Nephron progenitor cell (in vitro differentiated cells): ENCODE results near the gene SPDYE4.
A peak's percentile ranks its signal among the peaks of the same experiment; 100 is the strongest.

Experiments
- DNase-seq: peaks from one replicate; pipeline ENCODE4 v3.0.0; 2021
- H3K27ac Mint-ChIP-seq: 2 replicates; pipeline ENCODE4 v1.8.0; 2021; ENCODE audit warnings: mild to moderate bottlenecking, moderate library complexity, mixed read lengths
- H3K27me3 Mint-ChIP-seq: 2 replicates; pipeline ENCODE4 v1.8.0; 2021; ENCODE audit warnings: mild to moderate bottlenecking, low read depth, mixed read lengths; ENCODE audit not compliant: poor library complexity
- H3K36me3 Mint-ChIP-seq: 2 replicates; pipeline ENCODE4 v1.8.0; 2021; ENCODE audit warnings: low read depth, mixed read lengths
- H3K4me1 Mint-ChIP-seq: 2 replicates; pipeline ENCODE4 v1.8.0; 2021; ENCODE audit warnings: mixed read lengths
- H3K4me3 Mint-ChIP-seq: 2 replicates; pipeline ENCODE4 v1.8.0; 2021; ENCODE audit warnings: mild to moderate bottlenecking, moderate library complexity, mixed read lengths
- H3K9me3 Mint-ChIP-seq: 2 replicates; pipeline ENCODE4 v1.8.0; 2021; ENCODE audit warnings: mild to moderate bottlenecking, moderate library complexity, mixed read lengths
- TF ChIP-seq, protein P1 (sequence below): fragments of 200-600 bp; sonication (generic); IDR thresholded peaks from 2 replicates; pipeline ENCODE4 v1.5.0; 2021; ENCODE audit warnings: antibody characterized with exemption

Gene SPDYE4

DNA sequence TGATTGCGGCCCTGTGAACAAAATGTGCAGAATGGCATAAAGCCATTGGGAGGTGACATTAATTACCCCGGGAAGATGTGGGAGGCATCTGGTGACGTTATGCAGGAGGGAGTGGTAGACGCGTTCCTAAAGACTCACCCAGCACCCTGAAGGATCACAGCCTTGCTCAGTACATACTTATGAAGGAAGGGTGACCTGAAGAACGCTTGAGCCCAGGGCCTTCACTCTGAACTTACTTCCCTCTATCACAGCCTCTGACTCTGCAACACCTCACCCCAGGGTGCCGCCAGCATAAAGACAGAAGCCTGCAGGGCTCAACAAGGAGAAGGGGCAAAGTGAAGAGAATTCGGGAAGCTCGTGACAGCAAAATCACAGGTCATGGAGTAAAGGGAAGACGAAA is 31.4 kb upstream of the SPDYE4 start:
- no peak for DNase-seq
- H3K27ac Mint-ChIP-seq, result peak overlapping the region; percentile 15

DNA sequence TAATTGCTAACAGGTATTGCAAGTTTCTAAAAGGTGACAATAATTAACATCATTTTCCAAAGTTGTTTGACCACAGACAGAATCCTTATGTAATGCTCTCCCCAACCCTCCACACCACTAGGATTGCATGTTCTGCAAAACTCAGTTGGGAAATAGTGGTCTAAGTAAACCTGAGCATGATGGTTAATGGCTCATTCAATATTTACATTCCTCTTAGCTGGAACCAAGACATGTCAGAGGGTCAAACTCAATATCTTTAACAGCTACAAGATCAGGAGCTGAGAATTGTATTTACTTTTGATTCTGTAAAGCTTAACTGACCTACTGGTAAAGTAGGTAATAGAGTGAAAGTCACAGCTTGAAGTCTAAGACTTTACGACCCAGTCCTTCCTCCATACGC is 30.7 kb upstream of the SPDYE4 start:
- H3K4me3 Mint-ChIP-seq, result no peak overlapping the region
- H3K9me3 Mint-ChIP-seq, result peaks cover 30% of the 10 kb centered on the region
- no peaks in the 10 kb centered on the region for H3K36me3 Mint-ChIP-seq
- TF ChIP-seq, protein P1, sequence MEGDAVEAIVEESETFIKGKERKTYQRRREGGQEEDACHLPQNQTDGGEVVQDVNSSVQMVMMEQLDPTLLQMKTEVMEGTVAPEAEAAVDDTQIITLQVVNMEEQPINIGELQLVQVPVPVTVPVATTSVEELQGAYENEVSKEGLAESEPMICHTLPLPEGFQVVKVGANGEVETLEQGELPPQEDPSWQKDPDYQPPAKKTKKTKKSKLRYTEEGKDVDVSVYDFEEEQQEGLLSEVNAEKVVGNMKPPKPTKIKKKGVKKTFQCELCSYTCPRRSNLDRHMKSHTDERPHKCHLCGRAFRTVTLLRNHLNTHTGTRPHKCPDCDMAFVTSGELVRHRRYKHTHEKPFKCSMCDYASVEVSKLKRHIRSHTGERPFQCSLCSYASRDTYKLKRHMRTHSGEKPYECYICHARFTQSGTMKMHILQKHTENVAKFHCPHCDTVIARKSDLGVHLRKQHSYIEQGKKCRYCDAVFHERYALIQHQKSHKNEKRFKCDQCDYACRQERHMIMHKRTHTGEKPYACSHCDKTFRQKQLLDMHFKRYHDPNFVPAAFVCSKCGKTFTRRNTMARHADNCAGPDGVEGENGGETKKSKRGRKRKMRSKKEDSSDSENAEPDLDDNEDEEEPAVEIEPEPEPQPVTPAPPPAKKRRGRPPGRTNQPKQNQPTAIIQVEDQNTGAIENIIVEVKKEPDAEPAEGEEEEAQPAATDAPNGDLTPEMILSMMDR, result no peak
- H3K27ac Mint-ChIP-seq, result no peak overlapping the region
- DNase-seq, result no peak
- H3K4me1 Mint-ChIP-seq, result peaks cover 10% of the 10 kb centered on the region
- H3K27me3 Mint-ChIP-seq, result peaks cover 7% of the 10 kb centered on the region

More for the DNA sequence above, 31.4 kb upstream of the SPDYE4 start:
- Mint-ChIP-seq H3K9me3 (peaks cover 30% of the 10 kb centered on the region), H3K4me1 (peaks cover 10% of the 10 kb centered on the region), H3K4me3 (no peak overlapping the region), H3K36me3 (no peaks in the 10 kb centered on the region), H3K27me3 (peaks cover 7% of the 10 kb centered on the region)
- TF ChIP-seq, protein P1, result no peak

DNA sequence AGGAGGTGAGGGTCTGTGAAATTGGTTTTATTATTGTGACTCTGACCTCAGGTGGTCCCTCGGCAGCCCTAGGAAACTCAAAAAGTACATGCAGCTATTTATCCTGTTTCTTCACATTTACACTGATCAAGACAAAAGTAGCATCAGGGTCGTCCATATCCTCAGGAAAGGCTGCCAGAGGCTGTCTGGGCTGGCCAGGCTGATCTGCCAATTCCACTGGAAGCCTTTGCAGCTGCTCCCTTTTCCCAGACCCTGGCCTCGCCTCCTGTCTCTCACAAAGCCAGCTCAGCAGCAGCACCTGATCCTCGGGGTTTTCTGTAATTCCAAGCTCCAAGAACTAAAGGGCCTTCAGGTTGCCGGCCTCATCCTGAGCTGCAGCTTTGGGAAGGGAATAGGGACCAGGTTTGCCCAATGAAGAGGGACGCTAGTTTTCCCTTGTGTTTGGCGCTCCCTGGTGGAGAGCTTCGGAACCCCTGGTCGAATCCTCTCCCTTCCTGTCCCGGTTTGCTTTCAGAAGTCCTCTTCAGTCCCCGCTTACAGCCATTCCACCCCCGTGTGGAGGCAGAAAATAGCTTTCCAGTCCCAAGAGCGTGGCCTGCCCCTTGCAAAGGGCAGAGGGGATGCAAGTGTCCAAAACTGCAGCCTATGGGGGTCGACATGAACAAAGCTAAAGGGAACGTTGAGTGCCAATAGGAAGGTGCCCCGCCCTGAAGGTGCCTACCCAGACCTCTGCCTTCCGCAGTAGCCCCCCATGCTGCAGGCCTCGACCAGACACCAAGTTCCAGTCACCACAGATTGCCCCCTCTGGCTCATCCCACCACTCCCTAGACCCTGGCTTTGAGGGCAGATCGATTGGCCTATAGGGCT is 27.4 kb upstream of the SPDYE4 start:
- Mint-ChIP-seq H3K27ac (no peak overlapping the region), H3K9me3 (peaks cover 2% of the 10 kb centered on the region), H3K4me3 (no peak overlapping the region), H3K36me3 (no peaks in the 10 kb centered on the region), H3K4me1 (peaks cover 10% of the 10 kb centered on the region), H3K27me3 (peaks cover 7% of the 10 kb centered on the region)
- DNase-seq, result peak; percentile 92
- TF ChIP-seq, protein P1, result peak; percentile 87

DNA sequence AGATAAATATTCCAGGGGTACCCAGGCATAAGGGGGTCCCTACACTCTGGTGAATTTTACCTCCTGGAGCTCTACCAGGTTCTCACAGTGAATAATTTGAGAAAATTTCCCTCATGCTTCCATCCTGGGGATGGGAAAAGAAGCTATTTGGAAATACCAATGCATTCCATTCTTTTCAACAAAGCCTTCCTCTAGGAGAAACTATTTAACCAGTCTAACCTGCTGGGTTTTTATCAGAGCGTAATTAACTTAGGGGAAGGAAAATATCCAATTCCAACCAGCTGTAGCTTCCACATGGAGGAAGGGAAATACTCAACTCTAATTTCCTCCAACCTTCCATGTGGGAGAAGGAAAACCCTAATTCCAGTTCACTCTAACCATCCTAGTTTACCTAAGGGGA is 23.8 kb upstream of the SPDYE4 start:
- no peak for DNase-seq
- Mint-ChIP-seq H3K27me3 (peaks cover 8% of the 10 kb centered on the region), H3K36me3 (no peaks in the 10 kb centered on the region), H3K4me3 (no peak overlapping the region), H3K9me3 (no peaks in the 10 kb centered on the region), H3K4me1 (no peaks in the 10 kb centered on the region), H3K27ac (no peak overlapping the region)
- TF ChIP-seq, protein P1, result no peak

DNA sequence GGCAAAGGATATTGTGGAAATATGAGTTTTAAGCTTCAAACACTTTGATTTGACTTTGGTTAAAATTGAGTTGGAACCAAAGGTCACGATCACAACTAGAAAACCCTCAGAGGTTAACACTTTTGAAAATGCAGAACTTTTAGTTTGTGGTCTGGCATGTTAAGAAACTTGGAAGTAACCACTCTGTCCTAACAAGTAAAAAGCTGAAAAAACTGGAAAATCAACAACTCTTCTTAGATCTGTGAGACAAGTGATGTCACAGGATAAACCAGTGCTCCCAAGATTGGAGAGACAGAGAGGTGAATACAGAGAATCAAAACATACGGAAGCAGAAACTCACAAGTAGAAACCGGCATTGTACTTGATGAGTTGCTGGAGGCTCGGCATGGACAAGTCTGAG is 23.4 kb upstream of the SPDYE4 start:
- Mint-ChIP-seq H3K9me3 (no peaks in the 10 kb centered on the region), H3K27me3 (peaks cover 5% of the 10 kb centered on the region), H3K4me1 (no peaks in the 10 kb centered on the region), H3K4me3 (no peak overlapping the region), H3K36me3 (no peaks in the 10 kb centered on the region), H3K27ac (no peak overlapping the region)
- no peak for DNase-seq
- TF ChIP-seq, protein P1, result no peak

DNA sequence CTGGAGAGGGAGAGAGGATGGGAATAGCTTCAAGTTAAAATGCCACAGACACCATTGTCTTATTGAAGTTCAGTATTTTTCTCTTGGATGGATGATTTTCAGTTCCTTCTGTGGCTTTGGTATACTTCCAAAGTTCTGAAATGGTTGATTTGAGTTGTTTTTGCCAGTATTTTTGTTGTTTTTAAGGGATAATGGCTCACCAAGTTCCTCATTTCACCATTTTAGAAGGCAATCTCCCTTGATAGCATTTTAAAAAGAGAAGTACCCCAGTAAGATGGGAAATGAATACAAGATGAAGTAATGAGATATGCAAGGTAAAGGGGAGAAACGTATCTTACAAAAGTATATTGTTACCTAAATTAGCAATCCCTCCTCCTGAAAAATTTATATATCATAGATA is 18.5 kb upstream of the SPDYE4 start:
- Mint-ChIP-seq H3K4me1 (no peaks in the 10 kb centered on the region), H3K27me3 (peaks cover 13% of the 10 kb centered on the region)
- DNase-seq, result no peak

More for the DNA sequence above, 18.5 kb upstream of the SPDYE4 start:
- TF ChIP-seq, protein P1, result no peak
- H3K36me3 Mint-ChIP-seq, result no peaks in the 10 kb centered on the region
- no peak overlapping the region for H3K27ac Mint-ChIP-seq
- H3K4me3 Mint-ChIP-seq, result no peak overlapping the region
- H3K9me3 Mint-ChIP-seq, result peaks cover 26% of the 10 kb centered on the region
